ENCODE data around the gene ATF5.
A peak's percentile ranks its signal among the peaks of the same experiment; 100 is the strongest.

ATF5 gene

GRCh38 chr19:49887665-49888509 lies 41.1 kb upstream of the ATF5 start:
- H3K9me3 ChIP-seq (ENCODE audit: severe bottlenecking): no peaks in the 10 kb centered on the region
- H3K4me3 ChIP-seq (ENCODE audit: low read depth, low read length): peak overlapping the region; percentile 29
- peak; percentile 73 for DNase-seq
- H3K27me3 ChIP-seq (ENCODE audit: insufficient read depth, low read depth, severe bottlenecking): no peaks in the 10 kb centered on the region
- H3K27ac ChIP-seq: peak overlapping the region; percentile 61
- peaks cover 18% of the 10 kb centered on the region for H3K36me3 ChIP-seq
- TF ChIP-seq CTCF (IDR thresholded peaks at IDR 0.05; ENCODE audit: low read depth, low read length): no peak

GRCh38 chr19:49888510-49888824 lies 40.5 kb upstream of the ATF5 start:
- Histone ChIP-seq H3K9me3 (ENCODE audit: severe bottlenecking) (no peaks in the 10 kb centered on the region), H3K4me3 (ENCODE audit: low read depth, low read length) (no peak overlapping the region), H3K36me3 (peaks cover 13% of the 10 kb centered on the region), H3K27ac (no peak overlapping the region), H3K27me3 (ENCODE audit: insufficient read depth, low read depth, severe bottlenecking) (no peaks in the 10 kb centered on the region)
- TF ChIP-seq CTCF (IDR thresholded peaks at IDR 0.05; ENCODE audit: low read depth, low read length): no peak
- DNase-seq: no peak

GRCh38 chr19:49889038-49889686 lies 39.8 kb upstream of the ATF5 start:
- Histone ChIP-seq H3K27me3 (ENCODE audit: insufficient read depth, low read depth, severe bottlenecking) (no peaks in the 10 kb centered on the region), H3K36me3 (peaks cover 7% of the 10 kb centered on the region), H3K27ac (no peak overlapping the region), H3K4me3 (ENCODE audit: low read depth, low read length) (no peak overlapping the region), H3K9me3 (ENCODE audit: severe bottlenecking) (no peaks in the 10 kb centered on the region)
- no peak for TF ChIP-seq CTCF (IDR thresholded peaks at IDR 0.05; ENCODE audit: low read depth, low read length)
- DNase-seq: no peak

- Histone ChIP-seq H3K36me3 (peaks cover 3% of the 10 kb centered on the region), H3K27ac (no peak overlapping the region), H3K27me3 (ENCODE audit: insufficient read depth, low read depth, severe bottlenecking) (no peaks in the 10 kb centered on the region), H3K4me3 (ENCODE audit: low read depth, low read length) (no peak overlapping the region), H3K9me3 (ENCODE audit: severe bottlenecking) (no peaks in the 10 kb centered on the region)
- DNase-seq: no peak
- no peak for TF ChIP-seq CTCF (IDR thresholded peaks at IDR 0.05; ENCODE audit: low read depth, low read length)
Observed at GRCh38 chr19:49889687-49890348, 39.2 kb upstream of the ATF5 start.

GRCh38 chr19:49890349-49891311 lies 38.4 kb upstream of the ATF5 start:
- Histone ChIP-seq H3K27me3 (ENCODE audit: insufficient read depth, low read depth, severe bottlenecking) (no peaks in the 10 kb centered on the region), H3K36me3 (no peaks in the 10 kb centered on the region), H3K4me3 (ENCODE audit: low read depth, low read length) (no peak overlapping the region), H3K27ac (no peak overlapping the region), H3K9me3 (ENCODE audit: severe bottlenecking) (no peaks in the 10 kb centered on the region)
- DNase-seq: no peak
- no peak for TF ChIP-seq CTCF (IDR thresholded peaks at IDR 0.05; ENCODE audit: low read depth, low read length)

All from WERI-Rb-1 (cell line).